Loucy (cell line): ENCODE results near the gene MKI67.
"Not testable (repeated sequence)": the region's sequence is repeated elsewhere in the genome, so short reads cannot be mapped to it uniquely, and the experiment has no call there.

ENCODE experiments used
- H2AFZ ChIP-seq: fragments of 200-600 bp; sonication (generic); 2 replicates; pipeline ENCODE4 v1.6.0; 2016; ENCODE audit warnings: antibody characterized with exemption, mild to moderate bottlenecking, low read length, moderate library complexity
- H3F3A ChIP-seq: fragments of 200-600 bp; 2 replicates; pipeline ENCODE4 v1.6.0; 2016; ENCODE audit warnings: antibody characterized with exemption, low read depth, mild to moderate bottlenecking
- H3K27me3 ChIP-seq: fragments of 200-600 bp; sonication (generic); 2 replicates; pipeline ENCODE4 v1.6.1; 2014; ENCODE audit warnings: low read length, mild to moderate bottlenecking; ENCODE audit not compliant: insufficient read depth, poor library complexity, severe bottlenecking
- H3K36me3 ChIP-seq: fragments of 200-600 bp; sonication (generic); 2 replicates; pipeline ENCODE4 v1.6.1; 2016; ENCODE audit warnings: low read length; ENCODE audit not compliant: insufficient read depth
- H3K4me1 ChIP-seq: fragments of 200-600 bp; sonication (generic); 2 replicates; pipeline ENCODE4 v1.5.1; 2014; ENCODE audit warnings: low read length, mild to moderate bottlenecking; ENCODE audit not compliant: insufficient read depth, poor library complexity, severe bottlenecking
- H3K4me2 ChIP-seq: fragments of 200-600 bp; sonication (generic); 2 replicates; pipeline ENCODE4 v1.6.0; 2014; ENCODE audit warnings: antibody characterized with exemption, low read length, low read depth, mild to moderate bottlenecking; ENCODE audit not compliant: poor library complexity, severe bottlenecking
- H3K4me3 ChIP-seq: fragments of 200-600 bp; sonication (generic); 2 replicates; pipeline ENCODE4 v1.5.1; 2014; ENCODE audit warnings: low read length, mild to moderate bottlenecking, mixed read lengths; ENCODE audit not compliant: poor library complexity, severe bottlenecking
- H3K79me2 ChIP-seq: fragments of 200-600 bp; sonication (generic); 2 replicates; pipeline ENCODE4 v1.6.1; 2014; ENCODE audit warnings: low read length; ENCODE audit not compliant: insufficient read depth
- H3K9ac ChIP-seq: fragments of 200-600 bp; sonication (generic); 2 replicates; pipeline ENCODE4 v1.6.0; 2014; ENCODE audit warnings: mild to moderate bottlenecking, low read depth, low read length, moderate library complexity; ENCODE audit not compliant: poor library complexity, severe bottlenecking
- H3K9me2 ChIP-seq: fragments of 200-600 bp; sonication (generic); replicated peaks from 2 replicates; pipeline ENCODE4 v1.6.1; 2016; ENCODE audit warnings: low read depth, low read length, mixed read lengths
- H3K9me3 ChIP-seq: fragments of 200-600 bp; sonication (generic); 2 replicates; pipeline ENCODE4 v1.6.1; 2014; ENCODE audit warnings: mild to moderate bottlenecking, antibody characterized with exemption, low read length, low read depth; ENCODE audit not compliant: insufficient read depth
- H4K20me1 ChIP-seq: fragments of 200-600 bp; sonication (generic); 2 replicates; pipeline ENCODE4 v1.6.0; 2014; ENCODE audit warnings: antibody characterized with exemption, low read length, mild to moderate bottlenecking; ENCODE audit not compliant: insufficient read depth, poor library complexity, severe bottlenecking
- EZH2phosphoT487 ChIP-seq: fragments of 200-600 bp; IDR thresholded peaks from 2 replicates; pipeline ENCODE4 v1.6.1; 2018; ENCODE audit warnings: antibody characterized with exemption, mild to moderate bottlenecking, moderate library complexity, borderline replicate concordance
- TF ChIP-seq, protein P1 (sequence below): fragments of 200-600 bp; sonication (generic); conservative IDR thresholded peaks from 2 replicates; pipeline ENCODE4 v1.5.1; 2014; ENCODE audit warnings: mild to moderate bottlenecking, antibody characterized with exemption, low read length

MKI67 gene

GRCh38 chr10:128096486-128097199, 29.6 kb downstream of the MKI67 start:
- no peak for TF ChIP-seq EZH2phosphoT487
- TF ChIP-seq, protein P1, sequence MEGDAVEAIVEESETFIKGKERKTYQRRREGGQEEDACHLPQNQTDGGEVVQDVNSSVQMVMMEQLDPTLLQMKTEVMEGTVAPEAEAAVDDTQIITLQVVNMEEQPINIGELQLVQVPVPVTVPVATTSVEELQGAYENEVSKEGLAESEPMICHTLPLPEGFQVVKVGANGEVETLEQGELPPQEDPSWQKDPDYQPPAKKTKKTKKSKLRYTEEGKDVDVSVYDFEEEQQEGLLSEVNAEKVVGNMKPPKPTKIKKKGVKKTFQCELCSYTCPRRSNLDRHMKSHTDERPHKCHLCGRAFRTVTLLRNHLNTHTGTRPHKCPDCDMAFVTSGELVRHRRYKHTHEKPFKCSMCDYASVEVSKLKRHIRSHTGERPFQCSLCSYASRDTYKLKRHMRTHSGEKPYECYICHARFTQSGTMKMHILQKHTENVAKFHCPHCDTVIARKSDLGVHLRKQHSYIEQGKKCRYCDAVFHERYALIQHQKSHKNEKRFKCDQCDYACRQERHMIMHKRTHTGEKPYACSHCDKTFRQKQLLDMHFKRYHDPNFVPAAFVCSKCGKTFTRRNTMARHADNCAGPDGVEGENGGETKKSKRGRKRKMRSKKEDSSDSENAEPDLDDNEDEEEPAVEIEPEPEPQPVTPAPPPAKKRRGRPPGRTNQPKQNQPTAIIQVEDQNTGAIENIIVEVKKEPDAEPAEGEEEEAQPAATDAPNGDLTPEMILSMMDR = no peak
- H4K20me1 ChIP-seq = peaks cover 10% of the 10 kb centered on the region
- H3K79me2 ChIP-seq = peaks cover 49% of the 10 kb centered on the region; the same call in 1 of the 2 replicates
- H3K27me3 ChIP-seq = no peaks in the 10 kb centered on the region
- H3K4me2 ChIP-seq = peak overlapping the region; percentile 74
- H3F3A ChIP-seq = no peaks in the 10 kb centered on the region; the same call in 1 of the 2 replicates
- H3K4me3 ChIP-seq = peak overlapping the region; percentile 54
- H2AFZ ChIP-seq = no peak overlapping the region
- peaks cover 26% of the 10 kb centered on the region for H3K4me1 ChIP-seq
- peaks cover 50% of the 10 kb centered on the region for H3K36me3 ChIP-seq
- H3K9ac ChIP-seq = peak overlapping the region; percentile 5
- H3K9me2 ChIP-seq = no peaks in the 10 kb centered on the region
- H3K9me3 ChIP-seq = no peaks in the 10 kb centered on the region

GRCh38 chr10:128095753-128096469, 30.3 kb downstream of the MKI67 start:
- no peak overlapping the region for H2AFZ ChIP-seq
- H3K4me3 ChIP-seq = peak overlapping the region; percentile 54
- H3K79me2 ChIP-seq = peaks cover 41% of the 10 kb centered on the region; the same call in 1 of the 2 replicates
- no peaks in the 10 kb centered on the region for H3K27me3 ChIP-seq
- H3K9me3 ChIP-seq = no peaks in the 10 kb centered on the region
- no peaks in the 10 kb centered on the region; the same call in 1 of the 2 replicates for H3F3A ChIP-seq
- peak overlapping the region; percentile 74 for H3K4me2 ChIP-seq
- TF ChIP-seq, protein P1 = no peak
- TF ChIP-seq EZH2phosphoT487 = no peak
- peak overlapping the region; percentile 5 for H3K9ac ChIP-seq
- H3K36me3 ChIP-seq = peaks cover 43% of the 10 kb centered on the region; the same call in 1 of the 2 replicates
- no peaks in the 10 kb centered on the region for H3K9me2 ChIP-seq
- H4K20me1 ChIP-seq = peaks cover 9% of the 10 kb centered on the region
- peaks cover 26% of the 10 kb centered on the region for H3K4me1 ChIP-seq

GRCh38 chr10:128095027-128095752, 31.0 kb downstream of the MKI67 start:
- Histone ChIP-seq H3K4me2 (peak overlapping the region; percentile 74), H4K20me1 (peaks cover 7% of the 10 kb centered on the region), H3F3A (no peaks in the 10 kb centered on the region), H3K27me3 (no peaks in the 10 kb centered on the region), H3K4me3 (peak overlapping the region; percentile 54), H3K9me3 (no peaks in the 10 kb centered on the region), H3K79me2 (peaks cover 36% of the 10 kb centered on the region; the same call in 1 of the 2 replicates), H3K36me3 (peaks cover 36% of the 10 kb centered on the region; the same call in 1 of the 2 replicates), H2AFZ (no peak overlapping the region), H3K4me1 (peaks cover 26% of the 10 kb centered on the region), H3K9ac (no peak overlapping the region), H3K9me2 (no peaks in the 10 kb centered on the region)
- TF ChIP-seq, protein P1 = no peak
- no peak for TF ChIP-seq EZH2phosphoT487

DNA sequence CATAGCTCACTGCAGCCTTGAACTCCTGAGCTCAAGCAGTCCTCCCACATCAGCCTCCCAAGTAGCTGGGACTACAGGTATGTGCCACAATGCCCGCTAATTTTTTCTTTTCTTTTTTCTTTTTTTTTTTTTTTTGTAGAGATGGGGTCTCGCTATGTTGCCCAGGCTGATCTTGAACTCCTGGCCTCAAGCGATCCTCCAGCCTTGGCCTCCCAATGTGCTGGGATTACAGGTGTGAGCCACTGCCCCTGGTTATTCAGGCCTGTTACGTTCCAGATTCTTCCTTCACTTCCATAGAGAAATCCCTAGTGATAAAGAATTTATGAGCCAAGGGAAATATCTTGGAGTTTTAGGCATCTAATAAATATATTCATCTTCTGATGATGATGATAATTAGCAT, 31.6 kb downstream of the MKI67 start:
- H3K4me1 ChIP-seq = peaks cover 26% of the 10 kb centered on the region
- peaks cover 31% of the 10 kb centered on the region; the same call in 1 of the 2 replicates for H3K79me2 ChIP-seq
- not testable (repeated sequence) for H2AFZ ChIP-seq, H3K9me3 ChIP-seq, H3K9ac ChIP-seq, H3F3A ChIP-seq, H3K4me3 ChIP-seq, H3K9me2 ChIP-seq, H3K4me2 ChIP-seq, H4K20me1 ChIP-seq, H3K27me3 ChIP-seq
- peaks cover 30% of the 10 kb centered on the region; the same call in 1 of the 2 replicates for H3K36me3 ChIP-seq
